Measurements from ENCODE around the gene CYTL1.
"Not testable (repeated sequence)": the region's sequence is repeated elsewhere in the genome, so short reads cannot be mapped to it uniquely, and the experiment has no call there.

Gene CYTL1, protein sequence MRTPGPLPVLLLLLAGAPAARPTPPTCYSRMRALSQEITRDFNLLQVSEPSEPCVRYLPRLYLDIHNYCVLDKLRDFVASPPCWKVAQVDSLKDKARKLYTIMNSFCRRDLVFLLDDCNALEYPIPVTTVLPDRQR

DNA sequence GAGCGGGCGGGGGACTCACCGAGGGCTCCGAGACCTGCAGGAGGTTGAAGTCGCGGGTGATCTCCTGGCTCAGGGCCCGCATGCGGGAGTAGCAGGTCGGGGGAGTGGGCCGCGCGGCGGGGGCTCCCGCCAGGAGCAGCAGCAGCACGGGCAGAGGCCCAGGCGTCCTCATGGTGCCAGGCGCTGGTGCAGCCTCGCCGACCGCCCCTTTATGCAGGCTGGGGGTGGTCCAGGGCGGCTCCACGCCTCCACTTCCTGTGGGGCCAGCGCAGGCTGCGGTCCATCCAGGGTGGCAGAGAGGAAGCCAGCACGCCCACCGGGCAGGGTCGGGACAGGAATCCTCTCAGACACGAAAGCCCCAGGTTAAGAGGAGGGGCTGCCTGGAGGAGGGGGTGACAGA, at the start of gene CYTL1:
CYTL1 (minus strand) TSS at position 185 of the 400 bp plus-strand sequence; CDS start at position 172, 13 bp downstream.
- H3K4me1 Mint-ChIP-seq = peaks cover 2 to 7% of the 10 kb centered on the region in 2 donors
- H3K36me3 Mint-ChIP-seq = no peaks in the 10 kb centered on the region
- peak within 1 kb of the TSS; percentile 31 to 36 for H3K4me3 Mint-ChIP-seq
- peaks cover 4% of the 10 kb centered on the region in 2 donors for H3K9me3 Mint-ChIP-seq
- peaks cover 30% of the 10 kb centered on the region in 2 donors for H3K27me3 Mint-ChIP-seq
- DNase-seq = no peak
- peak; percentile 16 to 44 for ATAC-seq (replicated peaks)
- H3K27ac Mint-ChIP-seq = no peak within 1 kb of the TSS

DNA sequence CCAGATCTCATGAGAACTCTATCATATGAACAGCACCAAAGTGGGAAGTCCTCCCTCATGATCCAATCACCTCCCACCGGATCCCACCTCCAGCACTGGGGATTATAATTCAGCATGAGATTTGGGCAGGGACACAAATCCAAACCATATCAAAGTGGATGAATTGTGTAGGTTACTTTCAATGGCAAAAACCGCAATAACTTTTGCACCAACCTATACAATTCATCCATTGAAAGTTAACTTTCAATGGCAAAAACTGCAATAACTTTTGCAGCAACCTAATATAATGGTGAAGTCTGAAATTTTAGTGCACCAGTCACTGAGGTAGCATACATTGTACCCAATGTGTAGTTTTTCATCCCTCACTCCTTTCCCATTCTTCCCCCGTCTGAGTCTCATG, 48.6 kb upstream of the CYTL1 start:
- no peak for ATAC-seq (replicated peaks)
- H3K36me3 Mint-ChIP-seq = peaks cover 2 to 9% of the 10 kb centered on the region in 2 donors

DNA sequence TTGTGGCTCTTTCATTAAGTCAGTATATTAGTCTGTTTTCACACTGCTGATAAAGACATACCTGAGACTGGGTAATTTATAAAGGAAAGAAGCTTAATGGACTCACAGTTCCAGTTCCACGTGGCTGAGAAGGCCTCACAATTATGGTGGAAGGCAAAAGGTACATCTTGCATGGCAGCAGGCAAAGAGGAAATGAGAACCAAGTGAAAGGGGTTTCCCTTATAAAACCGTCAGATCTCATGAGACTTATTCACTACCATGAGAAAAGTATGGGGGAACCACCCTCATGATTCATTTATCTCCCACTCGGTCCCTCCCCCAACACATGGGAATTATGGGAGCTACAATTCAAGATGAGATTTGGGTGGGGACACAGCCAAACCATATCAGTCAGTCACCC, 47.7 kb upstream of the CYTL1 start:
- H3K4me1 Mint-ChIP-seq, H3K36me3 Mint-ChIP-seq, H3K27me3 Mint-ChIP-seq, H3K4me3 Mint-ChIP-seq, H3K27ac Mint-ChIP-seq: not testable (repeated sequence)
- ATAC-seq (replicated peaks) = peak; percentile 63 to 73
- DNase-seq = peak; percentile 9
- peaks cover 10 to 12% of the 10 kb centered on the region in 2 donors for H3K9me3 Mint-ChIP-seq

More for the DNA sequence above, 48.6 kb upstream of the CYTL1 start:
- Mint-ChIP-seq H3K4me3 (no peak overlapping the region), H3K4me1 (peaks cover 1 to 6% of the 10 kb centered on the region in 2 donors), H3K27ac (no peak overlapping the region), H3K27me3 (no peaks in the 10 kb centered on the region), H3K9me3 (peaks cover 10 to 12% of the 10 kb centered on the region in 2 donors)
- DNase-seq = no peak

DNA sequence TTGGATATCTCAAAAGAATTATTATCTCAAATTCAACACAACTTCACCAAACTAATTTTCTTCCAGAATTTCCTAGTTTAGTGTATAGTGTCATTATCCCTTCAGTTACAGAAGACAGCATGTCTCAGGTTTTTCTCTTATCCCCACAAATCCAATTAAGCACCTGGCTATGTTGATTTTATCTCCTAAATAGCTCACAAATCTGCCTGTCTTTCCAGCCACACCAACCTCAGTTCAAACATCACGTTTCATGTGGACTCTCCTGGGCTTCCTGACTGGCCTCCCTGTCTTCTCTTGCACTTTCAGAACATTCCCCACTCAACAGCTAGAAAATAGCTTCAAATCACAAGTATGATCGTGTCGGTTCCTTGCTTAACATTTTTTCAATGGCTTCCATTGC, 46.8 kb upstream of the CYTL1 start:
- H3K36me3 Mint-ChIP-seq = peaks cover 2 to 9% of the 10 kb centered on the region in 2 donors
- ATAC-seq (replicated peaks) = no peak
- H3K27me3 Mint-ChIP-seq = no peaks in the 10 kb centered on the region
- peaks cover 1 to 6% of the 10 kb centered on the region in 2 donors for H3K4me1 Mint-ChIP-seq
- H3K27ac Mint-ChIP-seq = no peak overlapping the region
- no peak for DNase-seq
- no peak overlapping the region for H3K4me3 Mint-ChIP-seq
- peaks cover 10 to 12% of the 10 kb centered on the region in 2 donors for H3K9me3 Mint-ChIP-seq

DNA sequence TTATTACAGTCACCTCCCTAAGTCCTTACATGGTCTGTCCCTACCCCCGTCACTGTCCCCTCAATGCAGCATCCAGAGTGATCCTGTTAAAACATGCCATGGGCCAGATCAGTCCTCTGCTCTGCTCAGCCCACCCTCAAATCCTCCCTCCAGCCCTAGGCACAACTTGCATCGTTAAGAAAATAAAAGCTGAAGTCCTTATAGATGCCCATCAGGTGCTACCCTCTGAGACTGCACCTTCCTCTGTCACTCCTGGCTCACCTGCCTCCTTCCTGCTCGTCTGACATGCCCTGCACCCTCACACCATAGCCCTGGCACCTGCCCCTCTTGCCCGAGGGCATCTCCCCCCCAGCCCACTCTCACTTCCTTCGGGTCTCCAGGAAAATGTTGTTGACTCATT, 36.2 kb upstream of the CYTL1 start:
- no peak for DNase-seq
- no peak overlapping the region for H3K4me3 Mint-ChIP-seq
- H3K36me3 Mint-ChIP-seq = peaks cover 0 to under 1% of the 10 kb centered on the region in 2 donors

DNA sequence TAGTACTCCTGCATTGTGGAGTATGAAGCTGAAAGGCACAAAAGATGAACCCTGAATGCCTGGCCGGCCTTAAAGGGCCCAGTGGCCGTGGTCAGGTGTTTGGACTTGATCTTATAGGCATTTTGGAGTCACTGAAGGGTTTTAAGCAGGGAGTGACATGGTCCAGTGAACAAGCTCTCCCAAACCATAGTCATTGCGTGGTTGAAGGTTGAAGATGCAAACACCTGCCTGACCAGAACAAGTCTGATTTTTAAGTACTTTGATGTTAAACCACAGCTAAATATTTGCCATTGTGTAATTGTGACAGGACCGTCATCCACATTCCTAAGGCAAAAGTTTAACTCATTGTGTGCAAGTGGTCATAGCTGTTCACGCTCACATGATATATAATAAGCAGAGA, 35.3 kb upstream of the CYTL1 start:
- no peak for DNase-seq
- H3K36me3 Mint-ChIP-seq = no peaks in the 10 kb centered on the region
- H3K9me3 Mint-ChIP-seq = no peaks in the 10 kb centered on the region
- peaks cover 20 to 33% of the 10 kb centered on the region in 2 donors for H3K27me3 Mint-ChIP-seq
- no peak overlapping the region for H3K27ac Mint-ChIP-seq
- no peak for ATAC-seq (replicated peaks)
- H3K4me3 Mint-ChIP-seq = no peak overlapping the region
- peaks cover 9 to 14% of the 10 kb centered on the region in 2 donors for H3K4me1 Mint-ChIP-seq

More for the DNA sequence above, 36.2 kb upstream of the CYTL1 start:
- H3K9me3 Mint-ChIP-seq = peaks cover 0 to under 1% of the 10 kb centered on the region in 2 donors
- peaks cover 6 to 10% of the 10 kb centered on the region in 2 donors for H3K4me1 Mint-ChIP-seq
- ATAC-seq (replicated peaks) = no peak
- peaks cover 19 to 28% of the 10 kb centered on the region in 2 donors for H3K27me3 Mint-ChIP-seq
- no peak overlapping the region for H3K27ac Mint-ChIP-seq

DNA sequence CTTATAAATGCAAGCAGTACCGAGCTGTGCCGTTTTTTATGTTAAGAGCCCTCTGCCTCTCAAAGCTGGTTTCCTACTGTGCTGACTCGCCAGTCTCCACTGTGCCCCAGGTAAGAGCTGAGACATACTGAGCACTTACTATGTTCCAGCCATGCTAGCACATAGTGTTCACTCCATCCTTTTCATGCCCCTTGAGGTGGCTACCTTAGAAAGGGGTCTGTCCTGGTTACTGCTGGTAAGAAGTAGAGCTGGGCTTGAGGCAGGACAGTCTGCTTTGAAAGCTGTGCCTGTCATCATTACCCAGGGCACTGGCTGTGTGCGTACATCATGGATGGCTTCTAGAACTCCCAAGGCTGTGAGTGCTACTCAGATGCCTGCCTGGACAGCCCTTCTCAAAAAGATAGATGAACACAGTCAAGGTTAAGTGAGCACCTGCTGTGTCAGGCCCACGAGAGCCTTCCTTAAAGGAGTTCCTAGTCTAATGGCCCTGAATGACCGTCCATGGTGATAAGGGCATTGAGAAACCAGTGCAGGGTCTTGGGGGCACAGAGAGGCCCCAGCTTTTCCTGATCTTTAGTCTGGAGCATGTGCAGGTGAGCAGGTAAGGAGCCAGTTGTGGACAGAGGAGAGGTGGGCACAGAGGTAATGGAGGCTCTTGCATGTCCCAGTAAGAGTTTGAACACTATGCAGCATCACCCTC, 33.6 kb upstream of the CYTL1 start:
- DNase-seq (no peak), ATAC-seq (replicated peaks) (no peak)
- no peaks in the 10 kb centered on the region for H3K36me3 Mint-ChIP-seq
- H3K27me3 Mint-ChIP-seq = peaks cover 27 to 40% of the 10 kb centered on the region in 2 donors
- no peaks in the 10 kb centered on the region for H3K9me3 Mint-ChIP-seq
- no peak overlapping the region for H3K4me3 Mint-ChIP-seq
- H3K27ac Mint-ChIP-seq = no peak overlapping the region
- peaks cover 9 to 14% of the 10 kb centered on the region in 2 donors for H3K4me1 Mint-ChIP-seq

DNA sequence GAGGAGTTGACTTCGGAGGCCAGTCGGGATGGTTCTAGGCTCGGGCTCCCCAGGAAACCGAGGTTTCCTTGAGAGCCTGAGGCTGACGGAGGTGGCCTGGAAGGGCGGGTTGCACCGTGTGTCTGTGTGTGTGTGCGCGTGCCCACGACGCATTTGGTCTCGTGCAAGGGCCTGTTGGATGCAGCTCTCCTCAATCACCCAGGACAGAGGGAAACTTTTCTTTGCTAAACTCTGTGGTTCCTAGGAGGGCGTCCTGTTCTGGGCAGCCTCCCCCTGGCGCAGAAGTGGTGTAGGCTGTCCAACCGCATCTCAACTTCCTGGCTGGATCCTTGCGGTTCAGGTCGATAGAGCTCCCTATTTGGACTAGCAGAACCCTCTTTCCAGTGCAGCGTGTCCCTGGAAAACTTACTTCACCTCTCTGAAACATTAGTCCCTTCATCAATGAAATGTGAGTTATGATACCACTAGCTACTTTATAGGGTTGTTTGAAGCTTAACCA, 33.0 kb upstream of the CYTL1 start:
- Mint-ChIP-seq H3K36me3 (no peaks in the 10 kb centered on the region), H3K27me3 (peaks cover 32 to 40% of the 10 kb centered on the region in 2 donors), H3K9me3 (no peaks in the 10 kb centered on the region), H3K4me3 (peak overlapping the region; percentile 80 to 84), H3K4me1 (peaks cover 9 to 14% of the 10 kb centered on the region in 2 donors), H3K27ac (no peak overlapping the region)
- ATAC-seq (replicated peaks) = peak; percentile 4 to 21
- no peak for DNase-seq

DNA sequence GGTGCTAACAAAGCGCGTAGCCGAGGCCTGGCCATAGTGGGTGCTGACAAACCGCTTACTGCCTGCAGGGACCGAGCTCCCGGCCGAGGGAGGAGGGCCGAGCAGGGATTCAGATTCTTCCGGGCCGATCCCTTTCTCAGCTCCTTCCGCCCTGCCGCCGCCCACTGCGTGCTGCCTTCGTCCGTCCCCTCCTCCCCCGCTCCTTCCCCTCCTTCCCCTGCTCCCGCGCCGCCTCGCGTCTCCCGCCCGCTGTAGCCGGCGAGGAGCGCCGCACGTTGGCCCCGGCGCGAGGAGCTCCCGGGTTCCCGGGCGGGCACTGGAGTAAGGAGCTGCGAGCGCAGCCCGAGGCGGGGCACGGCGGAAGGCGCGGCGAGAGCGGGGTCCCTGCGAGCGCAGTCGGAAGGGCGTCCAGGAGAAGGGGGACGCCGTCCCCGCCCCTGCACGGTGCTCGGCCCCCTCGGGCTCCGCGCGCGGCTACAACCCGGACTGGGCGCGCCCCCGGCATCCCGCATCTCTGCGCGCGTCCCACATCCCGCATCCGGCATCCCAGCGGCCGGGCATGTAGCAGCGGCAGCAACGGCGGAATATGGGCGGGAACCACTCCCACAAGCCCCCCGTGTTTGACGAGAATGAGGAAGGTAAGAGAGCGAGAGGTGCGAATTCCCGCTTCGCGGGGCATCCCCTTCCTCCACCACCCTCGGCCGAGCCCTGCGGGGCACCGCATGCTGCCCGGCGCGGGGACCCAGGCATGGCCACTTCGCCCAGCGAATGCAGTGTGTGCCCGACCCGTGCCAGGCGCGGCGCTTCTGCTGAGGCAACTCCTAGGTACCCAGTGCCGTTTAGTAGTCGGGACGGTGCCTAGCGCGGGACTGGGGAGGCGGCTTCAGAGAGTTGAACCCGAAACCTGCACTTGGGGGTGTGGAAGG, 32.3 kb upstream of the CYTL1 start, which contains the start of gene STK32B:
STK32B (plus strand) TSS at position 203 of the 926 bp plus-strand sequence.
- H3K36me3 Mint-ChIP-seq = no peaks in the 10 kb centered on the region
- peaks cover 9 to 14% of the 10 kb centered on the region in 2 donors for H3K4me1 Mint-ChIP-seq
- H3K27me3 Mint-ChIP-seq = peaks cover 37 to 44% of the 10 kb centered on the region in 2 donors
- peak within 1 kb of the TSS; percentile 80 to 84 for H3K4me3 Mint-ChIP-seq
- DNase-seq (no peak), ATAC-seq (replicated peaks) (peak; percentile 57 to 61)
- H3K9me3 Mint-ChIP-seq = no peaks in the 10 kb centered on the region
- peak within 1 kb of the TSS; percentile 39 for H3K27ac Mint-ChIP-seq

DNA sequence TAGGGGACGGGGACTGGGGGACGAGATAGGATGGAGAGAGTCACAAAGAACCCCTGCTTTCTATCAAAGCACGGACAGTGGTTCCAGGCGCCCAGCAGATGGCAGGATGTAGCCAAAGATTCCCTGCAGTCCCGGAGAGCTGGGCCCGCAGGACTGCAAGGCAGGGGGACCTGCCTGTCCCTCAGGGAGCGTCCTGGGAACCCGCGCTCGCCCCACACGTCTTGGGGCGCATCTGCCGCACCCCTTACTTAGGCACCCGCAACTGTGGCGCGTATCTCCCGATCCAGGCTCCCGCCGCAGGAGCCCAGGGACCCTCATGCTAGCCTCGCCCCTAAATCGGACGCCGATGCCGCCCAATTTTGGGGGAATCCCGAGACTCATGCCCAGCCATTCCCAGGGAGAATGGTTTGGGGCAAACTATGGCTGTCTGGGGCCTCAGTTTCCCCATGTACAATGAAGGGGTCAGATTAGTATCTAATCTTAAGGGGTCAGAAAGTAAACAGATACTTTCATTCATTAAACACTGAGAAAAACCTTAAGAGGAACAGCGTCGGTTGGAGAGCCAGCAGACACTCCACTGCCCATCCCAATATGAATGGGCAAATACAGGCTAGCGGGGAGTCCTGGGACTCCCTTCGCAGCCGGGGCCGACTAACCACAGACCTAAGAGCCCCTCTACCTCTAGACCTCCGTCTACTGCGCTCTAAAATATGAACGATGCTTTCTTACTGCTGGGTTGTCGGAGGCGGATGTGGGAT, 31.4 kb upstream of the CYTL1 start:
- peaks cover 10 to 14% of the 10 kb centered on the region in 2 donors for H3K4me1 Mint-ChIP-seq
- peaks cover 38 to 44% of the 10 kb centered on the region in 2 donors for H3K27me3 Mint-ChIP-seq
- peaks cover 4 to 5% of the 10 kb centered on the region in 2 donors for H3K9me3 Mint-ChIP-seq
- H3K27ac Mint-ChIP-seq = peak overlapping the region; percentile 39
- H3K36me3 Mint-ChIP-seq = no peaks in the 10 kb centered on the region
- H3K4me3 Mint-ChIP-seq = peak overlapping the region; percentile 80 to 84
- DNase-seq (no peak), ATAC-seq (replicated peaks) (peak; percentile 78 to 81)

DNA sequence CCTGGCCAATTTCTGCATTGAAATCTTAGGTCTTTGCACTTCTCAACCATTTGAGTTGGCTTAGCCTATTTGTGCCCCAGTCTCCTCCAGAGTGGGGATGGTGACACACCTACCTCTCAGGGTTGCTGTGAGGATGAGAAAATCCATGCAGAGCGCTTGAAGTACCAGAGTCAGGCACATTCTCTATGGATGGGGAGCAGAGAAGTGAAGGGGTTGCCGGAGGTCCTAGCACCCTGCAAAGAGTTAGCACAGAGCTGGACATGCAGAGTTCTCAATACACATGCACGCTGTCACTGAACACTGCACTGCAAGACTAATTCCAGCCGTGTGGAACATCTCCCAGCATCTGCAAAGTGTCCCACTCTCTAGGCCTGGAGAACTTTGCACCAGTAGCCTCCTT, 29.5 kb upstream of the CYTL1 start:
- Mint-ChIP-seq H3K27ac (no peak overlapping the region), H3K36me3 (no peaks in the 10 kb centered on the region), H3K4me3 (no peak overlapping the region), H3K4me1 (peaks cover 25 to 33% of the 10 kb centered on the region in 2 donors), H3K9me3 (peaks cover 4 to 7% of the 10 kb centered on the region in 2 donors), H3K27me3 (peaks cover 46 to 60% of the 10 kb centered on the region in 2 donors)
- no peak for ATAC-seq (replicated peaks)
- no peak for DNase-seq

DNA sequence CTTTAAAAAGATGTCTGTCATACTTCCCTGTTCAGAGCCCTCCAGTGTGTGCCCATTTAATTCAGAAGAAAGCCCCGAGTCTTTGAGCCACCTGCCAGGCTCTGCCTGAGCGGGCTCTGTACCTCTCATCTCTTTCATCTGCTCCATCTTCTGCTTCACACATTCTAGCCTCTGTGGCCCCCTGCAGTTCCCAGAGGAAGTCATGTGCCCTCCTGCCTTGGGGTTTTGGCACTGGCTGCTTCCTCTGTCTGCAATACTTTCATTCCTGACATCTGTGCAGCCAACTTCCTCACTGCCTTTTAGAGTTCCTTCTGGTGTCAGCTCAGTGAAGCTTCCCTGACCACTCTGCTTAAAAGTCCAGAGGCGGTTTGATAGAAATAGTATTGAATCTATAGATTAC, 25.8 kb upstream of the CYTL1 start:
- Mint-ChIP-seq H3K4me1 (peaks cover 16 to 25% of the 10 kb centered on the region in 2 donors), H3K27me3 (peaks cover 28 to 36% of the 10 kb centered on the region in 2 donors), H3K9me3 (peaks cover 4 to 7% of the 10 kb centered on the region in 2 donors), H3K4me3 (no peak overlapping the region), H3K36me3 (no peaks in the 10 kb centered on the region), H3K27ac (no peak overlapping the region)
- no peak for ATAC-seq (replicated peaks)
- DNase-seq = no peak

DNA sequence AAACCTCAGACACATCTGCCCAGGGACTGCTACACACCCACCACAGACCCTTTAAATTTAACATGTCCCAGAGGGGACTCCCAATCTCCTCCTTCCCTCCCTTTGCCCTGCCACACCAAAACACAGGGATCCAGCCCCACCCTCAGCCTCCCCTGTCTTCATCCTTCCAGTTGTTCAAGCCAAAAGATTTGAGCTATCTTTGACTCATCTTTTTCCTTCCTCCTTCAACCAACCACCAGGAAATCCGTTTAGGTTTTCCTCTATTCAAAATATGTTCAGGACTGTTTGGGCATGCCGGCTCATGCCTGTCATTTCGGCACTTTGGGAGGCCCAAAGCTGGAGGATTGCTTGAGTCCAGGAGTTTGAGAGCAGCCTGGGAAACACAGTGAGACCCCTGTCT, 25.1 kb upstream of the CYTL1 start:
- no peak for DNase-seq
- ATAC-seq (replicated peaks) = no peak
- no peak overlapping the region for H3K27ac Mint-ChIP-seq

More for the DNA sequence above, 25.1 kb upstream of the CYTL1 start:
- Mint-ChIP-seq H3K36me3 (no peaks in the 10 kb centered on the region), H3K4me1 (peaks cover 16 to 24% of the 10 kb centered on the region in 2 donors), H3K4me3 (no peak overlapping the region), H3K9me3 (peaks cover 4 to 7% of the 10 kb centered on the region in 2 donors), H3K27me3 (peaks cover 25 to 38% of the 10 kb centered on the region in 2 donors)
